CD1c-positive myeloid dendritic cell (primary cell): Measurements from ENCODE around the gene AIFM2.
A peak's percentile ranks its signal among the peaks of the same experiment; 100 is the strongest.
"Not testable (repeated sequence)": the region's sequence is repeated elsewhere in the genome, so short reads cannot be mapped to it uniquely, and the experiment has no call there.

ENCODE experiments used
- DNase-seq: peaks from one replicate; pipeline ENCODE4 v3.0.0-alpha.2; 2016; ENCODE audit errors: extremely low spot score

Gene AIFM2

DNA sequence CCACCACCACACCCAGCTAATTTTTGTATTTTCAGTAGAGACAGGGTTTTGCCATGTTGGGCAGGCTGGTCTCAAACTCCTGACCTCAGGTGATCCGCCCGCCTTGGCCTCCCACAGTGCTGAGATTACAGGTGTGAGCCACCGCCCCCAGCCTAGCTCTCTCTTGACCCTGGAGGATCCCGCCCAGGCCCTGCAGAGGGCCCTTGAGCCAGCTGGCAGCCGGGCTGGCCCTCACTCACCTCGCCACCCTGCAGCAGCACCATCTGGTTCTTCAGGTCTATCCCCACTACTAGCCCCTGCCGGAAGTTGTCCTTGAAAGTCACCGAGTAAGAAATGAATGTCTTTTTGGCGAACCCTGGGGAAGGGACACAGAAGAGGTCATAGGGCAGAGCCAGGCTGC is 9.5 kb downstream of the AIFM2 start:
- not testable (repeated sequence) for DNase-seq

DNA sequence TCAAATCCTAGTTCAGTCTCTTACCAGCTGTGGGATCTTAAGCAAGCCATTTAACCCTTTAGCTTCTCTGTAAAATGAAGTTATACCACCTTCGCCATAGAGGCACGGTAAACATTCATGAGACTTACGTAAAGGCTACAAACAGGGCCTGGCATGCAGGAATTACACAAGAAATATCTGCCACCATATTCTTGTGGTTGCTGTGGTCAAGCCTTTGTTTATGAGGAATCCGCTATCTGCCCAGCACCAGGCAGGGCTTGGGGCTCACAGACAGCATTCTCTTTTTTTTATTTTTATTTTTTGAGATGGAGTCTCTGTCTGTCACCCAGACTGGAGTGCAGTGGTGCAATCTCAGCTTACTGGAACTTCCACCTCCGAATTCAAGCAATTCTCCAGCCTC is 9.9 kb downstream of the AIFM2 start:
- no peak for DNase-seq

DNA sequence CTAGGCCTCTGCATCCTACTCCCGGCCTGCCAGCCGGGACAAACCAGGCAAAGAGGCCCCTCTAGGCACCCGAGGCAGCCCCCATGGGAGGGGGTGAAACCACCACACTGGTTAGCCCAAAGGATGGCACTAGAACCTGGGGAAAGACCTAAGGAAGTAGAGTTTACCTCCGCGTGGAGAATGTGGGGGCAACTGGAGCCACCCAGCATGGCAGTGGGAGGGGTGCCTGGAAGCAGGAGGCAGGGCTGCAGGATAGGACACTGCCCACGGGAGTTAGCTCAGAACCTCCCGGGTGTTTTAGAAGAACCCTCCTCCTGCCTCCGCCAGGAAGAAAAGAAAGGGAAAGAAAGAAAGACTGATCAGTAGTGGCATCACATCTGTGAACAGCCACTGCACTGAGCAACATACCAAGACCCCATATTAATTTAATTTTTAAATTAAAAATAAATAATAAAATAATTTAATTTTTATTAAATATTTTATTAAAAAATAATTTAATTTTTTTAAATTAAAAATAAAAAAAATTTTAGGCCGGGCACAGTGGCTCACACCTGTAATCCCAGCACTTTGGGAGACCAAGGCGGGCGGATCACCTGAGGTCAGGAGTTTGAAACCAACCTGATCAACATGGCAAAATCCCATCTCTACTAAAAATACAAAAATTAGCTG is 11.2 kb downstream of the AIFM2 start:
- DNase-seq, result no peak

DNA sequence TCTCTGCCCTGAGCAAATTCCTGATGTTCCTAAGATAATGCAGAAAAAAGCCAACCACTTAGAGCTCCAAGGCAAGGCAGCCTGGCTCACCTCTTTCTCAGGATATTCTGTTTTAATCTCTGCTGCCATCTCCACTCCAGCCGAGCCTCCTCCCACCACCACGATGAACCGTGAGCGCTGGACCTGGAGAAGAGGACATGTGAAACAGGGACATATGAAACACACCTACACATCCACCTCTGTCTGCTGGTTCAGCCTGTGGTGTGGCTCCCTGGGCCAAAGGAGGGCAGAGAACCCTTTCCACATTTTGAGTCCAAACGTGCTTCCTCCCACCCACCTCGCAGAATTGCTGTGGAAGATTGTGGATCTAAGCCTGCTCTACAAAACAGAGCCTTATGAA is 12.2 kb downstream of the AIFM2 start:
- no peak for DNase-seq

DNA sequence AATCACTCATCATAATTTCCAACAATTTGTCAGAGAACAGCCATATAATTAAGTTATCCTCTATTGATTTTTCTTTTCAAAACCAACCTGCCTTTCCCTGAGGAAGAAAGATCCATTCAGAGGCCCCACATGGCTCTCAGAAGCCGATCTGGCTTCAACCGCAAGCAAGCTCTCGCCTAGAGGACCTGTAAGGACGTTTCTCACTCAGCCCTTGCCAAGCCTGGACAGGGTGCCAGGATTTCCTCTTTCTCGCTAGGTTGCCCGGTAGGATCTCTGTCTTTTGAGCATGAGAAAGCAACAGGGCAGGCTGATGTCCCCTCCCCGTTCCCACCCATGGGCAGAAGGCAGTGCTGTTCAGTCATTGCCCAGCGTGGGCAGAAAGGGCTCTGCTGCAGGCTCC is 13.0 kb downstream of the AIFM2 start:
- DNase-seq, result no peak

DNA sequence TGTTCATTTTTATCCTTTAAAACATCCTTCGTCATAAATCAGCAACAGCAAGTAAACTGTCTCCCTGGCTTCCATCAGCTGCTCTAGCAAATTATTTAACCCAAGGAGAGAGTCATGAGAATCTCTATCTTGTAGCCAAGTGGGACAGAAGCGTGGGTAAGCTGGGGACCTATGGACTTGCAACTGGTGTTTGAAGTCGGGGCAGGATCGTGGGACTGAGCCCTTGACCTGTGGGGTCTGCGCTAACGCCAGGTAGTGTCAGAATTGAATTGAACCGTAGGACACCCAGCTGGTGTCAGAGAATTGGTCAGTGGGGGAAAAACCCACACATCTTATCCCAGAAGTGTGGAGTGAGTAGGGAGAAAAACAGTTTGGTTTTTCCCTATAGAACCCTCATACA is 13.4 kb downstream of the AIFM2 start:
- DNase-seq, result no peak

DNA sequence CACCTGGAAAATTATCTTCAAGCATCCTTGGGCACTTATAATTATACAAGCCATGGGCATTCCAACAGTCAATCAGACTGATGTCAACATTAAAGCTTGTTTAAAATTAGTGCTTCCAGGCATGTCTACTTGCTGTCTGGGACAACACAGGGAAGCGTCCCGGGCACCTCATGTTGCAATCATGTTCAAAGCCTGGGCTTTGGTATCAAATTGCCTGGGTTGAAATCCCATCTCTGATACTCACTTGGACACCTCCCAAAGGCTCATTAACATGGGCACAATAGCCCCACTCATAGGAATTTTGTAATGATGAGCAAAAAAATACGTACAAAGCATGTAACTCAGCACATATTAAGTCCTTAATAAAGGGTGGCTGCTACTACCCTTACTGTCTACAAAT is 14.4 kb downstream of the AIFM2 start:
- DNase-seq, result no peak

DNA sequence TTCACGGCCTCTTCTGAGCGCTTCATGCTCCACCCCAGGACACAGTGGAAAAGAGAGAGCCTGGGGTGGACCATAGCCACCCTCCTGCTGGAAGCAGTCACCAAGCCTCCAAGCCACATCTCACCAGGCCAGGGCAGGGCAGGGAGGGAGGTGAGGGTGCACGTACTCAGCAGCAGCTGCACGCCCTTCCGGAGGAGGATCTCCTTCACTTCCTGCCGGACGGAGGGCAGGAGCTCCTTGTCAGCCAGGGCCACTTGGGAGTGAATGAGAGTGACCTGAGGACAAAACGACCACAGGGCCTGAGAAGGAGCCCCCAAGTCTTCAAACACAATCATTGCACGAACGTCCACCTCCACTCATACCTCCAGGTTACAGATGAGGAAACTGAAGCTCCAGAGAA is 15.0 kb downstream of the AIFM2 start:
- DNase-seq, result no peak

DNA sequence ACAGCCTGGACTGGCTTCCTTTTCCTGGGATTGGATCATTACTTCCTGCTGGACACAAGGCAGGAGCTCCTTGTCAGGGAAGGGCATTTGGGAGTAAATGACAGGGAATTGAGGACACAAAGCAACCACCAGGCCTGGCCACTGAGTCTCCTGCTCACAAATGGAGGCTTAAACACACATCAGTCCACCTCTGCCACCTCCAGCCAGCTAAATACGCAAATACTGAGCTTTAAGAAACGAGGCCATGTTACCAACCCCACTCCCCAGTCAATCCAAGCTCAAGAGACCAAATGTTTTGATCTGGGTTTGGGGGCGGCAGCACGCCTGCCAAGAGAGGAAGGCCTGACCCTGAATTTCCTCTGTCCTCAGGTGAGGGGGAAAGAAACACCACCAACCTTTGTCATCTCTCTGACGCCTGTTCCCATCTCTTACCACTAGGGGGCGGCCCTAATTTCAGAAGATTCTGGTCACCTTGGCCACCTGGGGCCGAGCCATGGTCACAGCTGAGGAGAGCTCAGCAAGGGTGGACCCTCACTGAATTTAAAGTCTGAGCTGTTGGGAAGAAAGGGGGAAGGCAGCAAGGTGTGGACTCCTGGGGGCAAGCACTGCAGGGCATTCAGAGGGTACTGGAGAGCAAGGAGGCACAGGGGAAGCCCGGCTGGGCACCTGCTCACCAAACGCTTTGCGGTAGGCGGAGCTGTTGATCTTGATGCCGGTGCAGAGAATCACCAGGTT is 16.5 kb downstream of the AIFM2 start:
- peak; percentile 57 for DNase-seq

DNA sequence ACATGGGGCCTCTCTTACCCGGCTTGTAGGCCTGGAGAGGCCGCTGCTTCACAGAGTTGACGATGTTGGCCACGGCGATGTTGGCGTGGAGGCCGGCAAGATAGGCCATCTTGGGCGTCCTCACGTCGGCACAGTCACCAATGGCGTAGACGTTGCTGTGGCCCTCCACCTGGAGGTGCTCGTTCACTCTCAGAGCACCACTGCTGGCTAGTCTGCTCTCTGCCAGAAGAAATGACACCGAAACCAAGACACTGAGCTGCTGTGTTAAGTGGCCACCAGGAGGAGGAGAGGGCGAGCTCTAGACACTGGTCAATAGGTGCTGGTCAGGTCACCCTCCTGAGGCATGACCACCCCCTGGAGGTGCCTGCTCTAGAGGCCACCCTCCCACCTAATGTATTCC is 17.7 kb downstream of the AIFM2 start:
- DNase-seq, result no peak

DNA sequence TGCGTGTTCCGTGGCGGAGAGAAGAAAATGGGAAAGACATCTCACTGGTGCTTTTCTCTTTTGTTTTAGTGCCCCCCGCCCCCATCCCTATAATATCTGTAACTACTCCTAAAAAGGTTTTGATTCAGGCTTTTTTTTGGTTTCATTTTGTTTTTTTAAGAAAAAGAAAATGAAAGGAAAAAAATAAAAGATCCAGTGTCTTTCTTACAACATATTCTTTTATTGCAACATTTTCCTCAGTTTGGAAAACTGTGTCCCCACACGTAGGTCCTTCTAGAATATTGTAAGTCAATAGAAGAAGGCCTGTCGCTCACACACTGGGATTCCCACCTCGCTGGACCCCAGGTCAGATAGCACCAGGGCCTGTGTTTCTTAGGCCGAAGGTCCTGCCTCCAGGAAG is 20.6 kb downstream of the AIFM2 start:
- DNase-seq, result no peak

DNA sequence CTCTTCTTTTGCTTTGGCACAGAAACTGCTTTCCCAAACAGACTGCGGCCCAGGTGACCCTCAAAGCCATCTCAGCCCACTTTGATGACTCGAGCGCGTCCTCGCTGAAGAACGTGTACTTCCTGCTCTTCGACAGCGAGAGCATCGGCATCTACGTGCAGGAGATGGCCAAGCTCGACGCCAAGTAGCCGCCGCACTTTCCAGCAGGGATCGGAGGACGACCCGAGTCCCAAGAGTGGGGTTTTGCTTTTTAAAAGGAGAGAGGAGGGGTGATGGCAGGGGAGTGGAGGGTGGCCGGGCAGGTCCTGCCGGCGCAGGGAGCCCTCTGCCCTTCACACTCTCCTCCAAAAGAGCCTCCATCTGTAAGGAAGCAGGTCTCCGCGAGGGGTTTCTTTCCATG is 21.1 kb downstream of the AIFM2 start:
- no peak for DNase-seq

DNA sequence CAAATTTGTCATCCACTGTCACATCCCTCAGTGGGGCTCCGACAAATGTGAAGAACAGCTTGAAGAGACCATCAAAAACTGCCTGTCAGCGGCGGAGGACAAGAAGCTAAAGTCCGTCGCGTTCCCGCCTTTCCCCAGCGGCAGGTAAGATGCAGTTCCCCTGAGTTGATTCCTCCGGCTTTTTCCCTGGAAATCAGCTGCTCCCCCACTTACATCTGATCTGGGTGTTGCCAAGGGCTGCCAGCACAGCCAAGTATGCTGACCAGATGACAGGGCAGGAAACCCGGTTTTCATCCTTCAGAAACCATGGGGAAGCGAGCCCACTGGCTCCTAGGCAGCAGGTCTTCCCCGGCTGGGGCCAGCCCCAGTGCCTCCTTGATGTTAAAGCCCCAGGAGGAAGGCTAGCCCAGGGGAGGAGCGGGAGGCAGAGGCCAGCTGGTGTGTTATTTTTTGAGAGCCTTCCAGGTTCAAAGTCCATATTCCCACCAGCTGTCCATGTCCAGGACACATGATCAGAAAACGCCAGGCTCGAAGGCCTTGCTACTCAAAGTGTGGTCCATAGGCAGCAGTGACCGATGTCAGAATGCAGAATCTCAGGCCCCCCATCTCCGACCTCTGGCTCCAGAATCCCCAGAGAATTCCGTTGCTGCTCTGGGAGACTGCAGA is 23.4 kb downstream of the AIFM2 start:
- DNase-seq, result no peak

DNA sequence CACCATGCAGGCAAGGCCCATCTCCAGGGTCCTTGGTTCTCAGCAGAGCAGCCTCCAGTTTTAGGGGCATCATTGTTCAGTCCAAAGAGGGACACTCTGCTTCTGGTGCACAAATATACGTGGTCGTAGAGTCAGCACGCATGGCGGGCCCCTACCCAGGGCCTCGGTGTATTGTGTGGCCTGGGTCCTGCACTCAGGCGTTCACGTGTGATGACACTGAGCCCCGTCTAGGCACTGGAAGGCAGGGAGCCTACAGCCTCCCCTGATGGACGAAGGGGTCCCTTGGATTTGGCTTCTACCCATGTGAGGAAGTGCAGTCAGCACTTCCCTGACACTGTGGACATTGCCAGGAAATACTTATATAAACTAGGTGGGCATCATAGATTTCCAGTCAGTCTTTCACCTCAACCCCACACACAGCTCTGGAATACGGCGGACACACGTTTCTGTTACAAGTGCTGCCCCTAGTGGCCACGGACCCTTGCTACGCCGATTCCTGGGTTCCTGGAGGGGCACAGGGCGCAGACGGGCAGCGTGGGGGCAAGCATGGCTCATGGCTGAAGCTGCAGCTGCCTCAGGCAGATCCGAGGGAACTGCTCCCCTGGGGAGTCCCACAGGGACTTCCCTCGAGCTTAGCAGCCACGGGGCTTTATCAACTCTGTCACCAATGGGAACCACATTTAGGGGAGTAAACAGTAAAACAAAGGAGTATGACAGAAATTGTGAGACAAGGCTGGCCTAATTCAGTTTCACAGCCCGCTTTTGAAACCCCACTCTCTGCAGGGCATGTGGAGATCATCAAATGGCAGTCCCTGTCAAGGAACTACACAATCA is 25.4 kb downstream of the AIFM2 start:
- DNase-seq, result no peak

DNA sequence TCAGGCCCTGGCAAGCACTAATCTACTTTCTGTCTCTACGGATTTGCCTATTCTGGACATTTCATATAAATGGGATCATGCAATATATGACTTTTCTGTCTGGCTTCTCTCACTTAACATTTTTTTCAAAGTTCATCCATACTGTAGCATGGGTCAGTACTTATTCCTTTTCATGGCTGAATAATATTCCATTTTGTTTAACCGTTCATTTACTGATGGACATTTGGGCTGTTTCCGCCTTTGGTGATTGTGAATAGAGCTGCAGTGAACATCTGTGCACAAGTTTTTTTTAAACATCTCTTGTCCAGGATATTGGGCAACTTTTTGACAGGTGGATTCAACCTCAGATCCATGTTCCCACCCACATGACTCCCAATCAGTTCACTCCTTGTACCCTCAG is 31.0 kb downstream of the AIFM2 start:
- DNase-seq, result no peak

DNA sequence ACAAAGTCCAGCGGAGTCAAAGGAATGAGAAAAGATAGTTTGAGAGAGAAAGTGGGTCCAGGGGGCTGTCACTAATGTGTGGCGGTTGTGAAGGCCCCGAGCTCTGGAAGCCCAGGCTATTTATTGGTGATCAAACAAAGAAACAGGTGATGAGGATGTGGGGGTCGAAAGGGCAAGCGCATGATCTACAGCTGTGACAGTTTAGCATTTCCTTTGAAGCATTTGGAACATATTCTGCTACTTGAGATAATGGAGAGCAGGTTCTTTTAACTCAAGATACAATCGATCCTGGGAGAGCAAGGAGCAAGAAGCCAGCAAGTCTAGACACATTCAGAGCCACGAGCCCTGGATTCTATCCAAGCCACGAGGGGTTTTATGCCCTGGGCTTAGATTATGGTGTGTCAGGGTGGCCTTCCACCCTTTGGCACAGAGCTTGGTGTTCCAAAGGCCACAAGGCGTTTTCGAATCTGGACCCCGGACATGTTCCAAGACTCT is 31.5 kb downstream of the AIFM2 start:
- DNase-seq, result not testable (repeated sequence)

DNA sequence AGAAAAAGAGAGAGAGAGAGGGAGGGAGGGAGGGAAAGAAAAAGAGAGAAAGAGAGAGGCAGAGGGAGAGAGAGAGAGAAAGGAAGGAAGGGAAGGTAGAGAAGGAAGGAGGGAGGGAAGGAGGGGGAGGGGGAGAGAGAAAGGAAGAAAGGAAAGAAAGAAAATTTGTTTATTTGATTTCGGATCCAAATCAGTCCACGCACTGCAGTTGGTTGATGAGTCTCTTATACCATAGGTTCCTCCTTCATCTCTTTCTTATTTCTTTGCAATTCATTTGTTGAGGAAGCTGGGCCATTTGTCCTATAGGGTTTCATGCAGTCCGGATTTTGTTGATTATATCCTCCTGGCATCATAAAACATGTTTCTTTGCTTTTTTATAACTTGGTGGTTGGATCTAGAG is 34.4 kb downstream of the AIFM2 start:
- DNase-seq, result no peak

DNA sequence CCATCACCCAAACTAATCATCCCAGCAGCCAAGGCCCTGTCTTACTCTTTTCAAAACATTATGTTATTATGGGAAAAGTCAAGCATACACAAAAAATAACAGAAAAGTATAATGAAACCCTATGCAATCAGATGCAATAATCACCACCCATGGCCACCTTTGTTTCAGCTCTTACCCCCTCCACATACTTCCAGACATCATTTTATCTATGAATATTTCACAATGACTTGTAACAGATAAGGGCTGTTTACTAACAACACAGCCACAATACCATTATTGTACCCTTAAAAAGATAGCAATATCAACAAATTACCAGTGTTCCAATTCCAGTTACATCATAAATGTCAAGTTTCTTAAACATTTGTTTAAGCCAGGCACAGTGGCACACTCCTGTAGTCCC is 35.2 kb downstream of the AIFM2 start:
- DNase-seq, result no peak

DNA sequence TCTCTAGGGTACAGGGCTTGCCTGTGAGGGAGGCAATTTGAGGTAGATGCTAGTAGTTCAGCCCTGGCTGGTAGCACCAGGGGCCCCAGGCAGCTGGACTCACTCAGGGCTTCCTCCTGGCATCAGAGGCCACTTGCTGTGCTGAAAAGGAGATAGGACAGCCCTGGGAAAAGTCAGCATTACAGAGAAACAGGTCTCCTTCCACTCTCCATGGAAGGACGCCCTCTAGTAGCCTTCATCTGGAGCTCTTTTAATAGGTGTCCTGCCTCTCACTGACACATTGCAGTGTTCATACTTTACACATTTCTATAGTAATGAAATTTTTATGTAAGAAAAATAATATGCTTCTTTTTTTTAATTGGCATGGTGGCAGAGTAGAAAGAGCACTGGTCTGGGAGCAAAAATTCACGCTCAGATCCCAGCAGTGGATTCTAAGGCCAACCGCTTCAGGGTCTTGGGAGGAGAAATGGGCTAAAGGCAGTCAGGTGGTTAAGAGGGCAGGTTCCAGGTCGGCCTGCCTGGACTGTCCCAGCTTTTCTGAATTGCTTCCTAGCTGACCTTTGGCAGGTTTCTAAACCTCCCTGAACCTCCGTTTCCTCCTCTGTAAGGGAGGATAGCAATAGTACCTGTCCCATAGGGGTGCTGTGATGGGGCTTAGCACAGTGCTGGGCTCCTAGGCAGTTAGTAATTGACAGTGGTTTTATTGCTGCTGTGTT is 35.8 kb downstream of the AIFM2 start:
- DNase-seq, result no peak

DNA sequence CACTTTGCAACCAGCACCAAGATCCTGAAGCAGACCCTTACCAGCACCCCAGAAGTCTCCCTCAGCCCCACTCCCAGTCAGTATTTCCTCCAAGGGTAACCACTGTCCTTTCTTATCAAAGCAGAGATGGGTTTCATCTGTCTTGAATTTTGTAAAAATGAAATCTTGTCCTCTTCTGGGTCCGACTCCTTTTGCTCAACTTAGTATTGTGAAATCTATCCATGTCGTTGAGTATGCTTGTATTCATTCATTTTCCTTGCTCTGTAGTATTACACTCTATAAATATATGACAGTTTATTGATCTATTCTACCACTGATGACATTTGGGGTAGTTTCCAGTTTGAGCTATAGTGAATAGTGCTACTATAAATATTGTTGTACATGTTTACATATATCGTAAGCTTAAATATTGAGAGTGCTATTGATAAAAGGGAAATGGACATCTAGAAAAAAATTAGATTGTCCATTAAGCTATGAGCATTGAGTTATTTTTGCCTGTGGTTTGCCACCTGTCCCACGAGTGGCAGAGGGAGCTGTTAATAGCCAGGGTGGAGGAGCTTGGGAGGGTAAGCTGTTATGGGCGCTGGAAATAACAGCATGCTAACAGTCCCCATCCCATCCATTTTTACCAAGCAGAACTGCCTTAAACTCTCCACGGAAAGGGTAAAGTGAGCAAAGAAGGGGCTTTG is 36.5 kb downstream of the AIFM2 start:
- DNase-seq, result no peak

DNA sequence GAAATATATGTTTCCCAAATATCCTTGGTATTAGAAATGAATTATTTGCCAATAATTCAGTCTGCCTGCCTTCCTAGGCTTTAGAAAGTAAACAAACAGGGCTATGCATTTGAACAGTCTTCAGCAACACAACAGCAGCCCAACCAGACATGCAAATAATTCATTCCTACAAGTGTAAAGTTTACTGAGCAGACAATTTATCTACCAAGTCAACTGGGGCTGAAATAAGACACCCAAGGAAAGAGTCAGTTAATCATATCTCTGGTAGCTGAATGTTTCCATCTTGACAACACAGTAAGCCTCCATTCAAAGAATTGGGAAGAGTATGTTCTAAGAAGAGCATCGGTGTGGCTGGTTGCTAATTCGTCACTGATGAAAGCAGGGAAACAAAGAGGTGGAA is 38.4 kb downstream of the AIFM2 start:
- DNase-seq, result no peak
